HG02610 (cell line): ENCODE measurements around the gene SLC38A3.
"Not testable (repeated sequence)": the region's sequence is repeated elsewhere in the genome, so short reads cannot be mapped to it uniquely, and the experiment has no call there.

Experiments used
- ATAC-seq: cut with Tn5 transposase; IDR thresholded peaks from one replicate; pipeline ENCODE4 v1.9.1; 2021; ENCODE audit warnings: mild to moderate bottlenecking, moderate library complexity; ENCODE audit not compliant: unreplicated experiment

The SLC38A3 gene

GRCh38 chr3:50210176-50210509, 5.1 kb downstream of the SLC38A3 start:
- no peak for ATAC-seq

- ATAC-seq = no peak
These were observed 5.7 kb downstream of the SLC38A3 start for GRCh38 chr3:50210510-50211367.

DNA sequence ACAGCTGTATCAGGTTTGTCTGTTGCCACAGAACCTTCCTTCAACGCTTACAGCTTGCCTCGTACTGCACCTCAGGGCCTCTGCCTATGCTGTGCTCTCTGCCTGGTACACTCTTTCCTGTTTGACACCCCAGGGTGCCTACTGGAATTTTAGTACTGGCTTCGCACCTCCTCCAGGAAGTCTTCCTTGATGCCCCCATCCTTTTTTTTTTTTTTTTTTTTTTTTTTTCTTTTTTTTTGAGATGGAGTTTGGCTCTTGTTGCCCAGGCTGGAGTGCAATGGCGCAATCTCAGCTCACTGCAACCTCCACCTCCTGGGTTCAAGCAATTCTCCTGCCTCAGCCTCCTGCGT, 6.3 kb downstream of the SLC38A3 start:
- not testable (repeated sequence) for ATAC-seq

DNA sequence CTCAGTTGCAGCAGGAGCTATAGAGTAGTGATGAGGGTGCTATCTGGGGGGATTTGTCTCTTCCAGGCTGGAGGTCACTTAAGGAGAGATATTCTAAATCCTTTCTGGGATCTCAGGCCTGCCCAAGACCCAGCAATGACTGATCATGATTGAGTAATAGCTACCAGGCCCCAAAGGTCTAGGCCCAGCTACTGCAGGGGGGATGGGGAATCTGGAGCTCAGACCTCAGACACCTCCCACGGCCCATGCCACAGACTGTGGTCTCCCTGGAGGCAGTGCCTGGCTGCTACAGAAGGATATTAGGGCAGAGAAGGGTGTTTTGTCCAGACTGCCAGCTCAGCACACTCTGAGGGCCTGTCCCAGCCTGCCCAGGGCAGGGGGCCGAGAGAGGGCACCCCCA, 6.9 kb downstream of the SLC38A3 start:
- no peak for ATAC-seq

GRCh38 chr3:50212502-50212901, 7.4 kb downstream of the SLC38A3 start:
- ATAC-seq = no peak

GRCh38 chr3:50212971-50213370, 7.9 kb downstream of the SLC38A3 start:
- no peak for ATAC-seq

GRCh38 chr3:50213373-50213772, 8.3 kb downstream of the SLC38A3 start:
- ATAC-seq = no peak

GRCh38 chr3:50214824-50215223, 9.8 kb downstream of the SLC38A3 start:
- no peak for ATAC-seq

DNA sequence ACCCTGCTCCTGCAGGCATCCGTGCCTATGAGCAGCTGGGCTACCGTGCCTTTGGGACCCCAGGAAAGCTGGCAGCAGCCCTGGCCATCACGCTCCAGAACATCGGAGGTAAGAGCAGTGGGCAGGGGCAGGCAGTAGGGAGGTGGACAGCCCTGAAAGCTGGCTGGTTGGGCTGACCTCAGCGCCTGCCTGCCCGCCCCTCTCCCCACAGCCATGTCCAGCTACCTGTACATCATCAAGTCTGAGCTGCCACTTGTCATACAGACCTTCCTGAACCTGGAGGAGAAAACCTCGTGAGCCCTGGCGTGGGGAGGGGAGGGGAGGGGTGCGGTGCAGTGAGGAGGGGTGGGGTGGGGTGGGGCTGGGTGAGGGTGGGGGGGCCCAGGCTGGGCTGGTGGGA, 10.5 kb downstream of the SLC38A3 start:
- ATAC-seq = no peak

- no peak for ATAC-seq
These were observed 12.6 kb downstream of the SLC38A3 start for GRCh38 chr3:50217681-50218080.

DNA sequence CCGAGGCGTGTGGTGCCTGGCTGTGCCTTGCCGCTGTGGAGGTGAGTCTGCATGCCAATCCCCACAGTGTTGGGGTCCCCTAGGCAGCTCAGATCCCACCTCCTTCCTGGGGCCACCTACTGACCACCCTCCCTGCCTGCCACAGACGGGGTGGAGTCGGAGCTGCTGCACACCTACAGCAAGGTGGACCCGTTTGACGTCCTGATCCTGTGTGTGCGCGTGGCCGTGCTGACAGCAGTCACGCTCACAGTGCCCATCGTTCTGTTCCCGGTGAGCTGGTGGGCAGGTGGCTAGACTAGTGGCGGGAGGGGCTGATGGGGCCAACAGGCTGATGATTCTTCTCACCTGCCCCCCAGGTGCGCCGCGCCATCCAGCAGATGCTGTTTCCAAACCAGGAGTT, 13.4 kb downstream of the SLC38A3 start:
- ATAC-seq = no peak

- no peak for ATAC-seq
These were observed 14.2 kb downstream of the SLC38A3 start for GRCh38 chr3:50219285-50219684.

GRCh38 chr3:50220109-50220508, 15.0 kb downstream of the SLC38A3 start:
- no peak for ATAC-seq

DNA sequence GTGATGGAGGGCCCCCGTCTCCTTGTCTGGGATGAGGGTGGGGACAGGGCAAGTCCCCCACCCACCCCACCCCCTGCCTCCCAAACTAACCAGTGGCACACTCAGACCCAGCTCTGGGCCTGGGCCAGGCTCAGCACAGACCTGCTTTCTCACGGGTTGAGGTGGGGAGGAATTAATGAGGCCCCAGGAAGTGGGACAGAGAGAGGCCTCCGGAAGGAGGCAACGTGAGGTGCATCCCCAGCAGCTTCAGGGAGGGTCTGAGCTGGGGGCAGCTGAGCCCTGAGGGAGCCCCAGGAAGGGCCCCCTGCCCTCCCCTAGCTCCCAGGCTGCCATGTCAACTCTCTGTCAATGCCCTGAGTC, 16.0 kb downstream of the SLC38A3 start:
- no peak for ATAC-seq

DNA sequence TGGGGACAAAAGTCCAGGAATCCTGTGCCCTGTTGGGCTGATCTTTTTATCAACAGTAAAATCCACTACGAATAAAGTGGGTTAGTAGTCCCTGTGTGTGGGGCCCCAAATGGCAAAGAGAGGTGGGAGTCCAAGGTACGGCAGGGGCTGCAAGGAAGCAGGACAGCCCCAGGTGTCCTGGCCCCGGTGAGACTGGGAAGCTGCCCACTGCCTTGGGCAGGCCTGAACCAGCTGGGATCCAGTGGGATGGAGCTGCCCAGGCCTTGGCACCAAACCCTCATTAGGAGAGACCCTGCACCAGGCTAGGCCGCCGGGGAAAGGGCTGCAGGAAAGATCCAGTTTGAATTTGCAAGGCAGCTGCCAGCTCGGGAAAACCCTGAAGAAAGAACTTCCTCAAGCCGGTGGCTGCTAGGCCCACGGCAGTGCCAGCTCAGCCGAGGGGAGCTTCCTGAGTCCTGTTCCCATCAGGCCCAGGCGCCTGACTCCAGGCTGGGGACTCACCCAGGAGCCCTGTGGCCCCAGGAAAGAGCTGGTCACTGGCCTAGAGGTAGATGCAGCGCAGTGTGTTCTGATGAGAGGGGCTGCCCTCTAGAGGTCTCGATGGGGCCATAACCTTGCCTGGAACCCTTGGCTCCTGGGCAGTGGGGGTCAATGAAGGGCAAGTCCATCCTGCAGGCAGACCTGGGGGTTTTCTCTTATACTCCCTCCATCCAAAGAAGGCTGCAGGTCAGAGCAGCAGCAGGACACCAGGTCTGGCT, 16.5 kb downstream of the SLC38A3 start:
- ATAC-seq = no peak

- no peak for ATAC-seq
These were observed 17.1 kb downstream of the SLC38A3 start for GRCh38 chr3:50222169-50222528.

GRCh38 chr3:50224639-50225038, 19.6 kb downstream of the SLC38A3 start:
- ATAC-seq = no peak

DNA sequence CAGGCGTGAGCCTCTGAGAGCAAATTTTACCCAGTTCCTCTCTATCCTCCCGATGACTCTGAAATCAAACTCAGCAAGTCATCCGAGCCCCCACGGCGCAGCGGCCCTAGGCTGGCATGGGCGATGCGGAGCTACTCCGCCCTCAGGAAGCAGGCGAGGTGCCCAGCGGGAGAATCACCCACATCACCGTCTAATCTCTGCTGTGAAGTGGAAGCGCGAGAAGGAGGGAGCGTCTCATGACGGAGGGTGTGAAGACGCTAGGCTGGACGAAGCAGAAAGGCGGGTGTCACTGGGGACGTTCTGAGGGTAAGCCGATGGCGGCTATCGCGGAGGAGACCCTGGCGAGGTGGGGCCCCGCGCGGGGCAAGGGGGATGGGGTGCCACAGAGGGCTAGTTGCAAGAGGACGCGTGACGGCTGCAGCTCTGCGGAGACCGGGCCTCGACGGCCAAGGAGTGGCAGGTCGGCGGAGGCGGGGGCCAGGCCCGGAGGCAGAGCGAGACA, 21.9 kb downstream of the SLC38A3 start:
- no peak for ATAC-seq

GRCh38 chr3:50227390-50228183, 22.5 kb downstream of the SLC38A3 start:
- ATAC-seq = peak; percentile 85

- not testable (repeated sequence) for ATAC-seq
These were observed 23.2 kb downstream of the SLC38A3 start for GRCh38 chr3:50228184-50228763.

DNA sequence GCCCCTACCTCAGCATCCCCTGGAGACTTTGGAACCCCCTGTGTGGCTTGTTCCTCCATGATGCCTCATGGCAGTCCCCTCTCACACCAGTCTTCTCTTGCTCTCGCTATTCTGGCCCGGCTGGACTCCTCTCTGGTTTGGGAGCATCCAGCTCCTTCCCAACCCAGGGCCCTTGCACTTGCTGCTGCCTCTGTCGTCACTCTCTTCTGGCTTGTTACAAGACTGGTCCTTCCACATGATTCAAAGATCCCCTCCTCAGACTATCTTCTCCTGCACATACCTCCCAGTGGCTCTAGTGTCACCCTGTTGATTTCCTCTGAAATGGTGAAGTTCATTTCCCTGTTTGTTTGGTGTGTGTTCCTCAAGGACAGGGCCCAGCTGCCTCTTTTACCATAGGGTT, 24.4 kb downstream of the SLC38A3 start:
- ATAC-seq = no peak
